GM12878 (cell line): ENCODE data around the gene DTD1. TPM values are rescaled to one million over a fixed set of nuclear protein-coding genes. Genes with fewer than 3 reads are reported as not detected.
"Not testable (repeated sequence)": the region's sequence is repeated elsewhere in the genome, so short reads cannot be mapped to it uniquely, and the experiment has no call there.

Experiments
- ATAC-seq: fragments of 200-7000 bp; cut with Tn5 transposase; 3 replicates; pipeline ENCODE4 v1.9.1; 2020; ENCODE audit warnings: mild to moderate bottlenecking, moderate library complexity
- BruUV-seq: library from RNA; stranded (reverse); fragments of 400-500 nt; replicated peaks from 2 replicates; lab custom pipeline; 2021; lab: Mats Ljungman, UMichigan
- CTCF ChIA-PET: fragments of 300-600 bp; sonication (Branson Sonifier 250); formaldehyde crosslinking; extraction: SDS; loops from one replicate; lab custom pipeline; 2021; ENCODE audit warnings: inconsistent platforms; lab: Yijun Ruan, JAX
- POLR2A ChIA-PET: fragments of 350-600 bp; formaldehyde crosslinking; extraction: SDS; loops from one replicate; lab custom pipeline; 2021; ENCODE audit warnings: inconsistent platforms; lab: Charles Lee
- RAD21 ChIA-PET: fragments of 300-600 bp; sonication (Branson Sonifier 250); formaldehyde crosslinking; loops from one replicate; lab custom pipeline; 2023; ENCODE audit warnings: antibody characterized with exemption; ENCODE audit not compliant: unreplicated experiment; lab: Charles Lee
- SMC1A ChIA-PET: fragments of 300-600 bp; sonication (Branson Sonifier 250); formaldehyde crosslinking; loops from one replicate; lab custom pipeline; 2023; ENCODE audit not compliant: unreplicated experiment, uncharacterized antibody; lab: Charles Lee
- DNase-seq: peaks from one replicate; pipeline ENCODE4 v3.0.0-alpha.2; 2011; ENCODE audit warnings: low read depth, low spot score
- FAIRE-seq: peaks from 3 replicates; lab custom pipeline; 2011; peaks lifted over from hg19 to GRCh38; lab: Jason Lieb, UNC
- H2AFZ ChIP-seq: 2 replicates; pipeline ENCODE4 v1.6.0; 2011; ENCODE audit warnings: low read depth, low read length, control low read depth; ENCODE audit not compliant: control insufficient read depth
- H3K27ac ChIP-seq: 2 replicates; pipeline ENCODE4 v1.5.1; 2011; ENCODE audit warnings: control low read depth; ENCODE audit not compliant: control insufficient read depth, insufficient read depth
- H3K27me3 ChIP-seq, 2 experiments: replicated peaks in 1 of 2; 2 replicates each; pipeline versions ENCODE4 v1.6.0 to v1.6.1; 2011; ENCODE audit warnings: low read length in 1 of 2; ENCODE audit not compliant: control insufficient read depth in 2 of 2, insufficient read depth in 2 of 2
- H3K36me3 ChIP-seq, 2 experiments: 2 replicates each; pipeline ENCODE4 v1.5.1; 2011; ENCODE audit warnings: low read length in 1 of 2; ENCODE audit not compliant: control insufficient read depth in 2 of 2, insufficient read depth in 2 of 2
- H3K4me1 ChIP-seq: 2 replicates; pipeline ENCODE4 v1.6.1; 2011; ENCODE audit warnings: mild to moderate bottlenecking, low read length, moderate library complexity, mixed read lengths; ENCODE audit not compliant: control insufficient read depth, insufficient read depth
- H3K4me2 ChIP-seq: 2 replicates; pipeline ENCODE4 v1.6.0; 2011; ENCODE audit warnings: control low read depth; ENCODE audit not compliant: control insufficient read depth, insufficient read depth
- H3K4me3 ChIP-seq: fragments of 200-600 bp; sonication (generic); 2 replicates; pipeline ENCODE4 v1.5.1; 2016
- H3K79me2 ChIP-seq: 2 replicates; pipeline ENCODE4 v1.6.0; 2011; ENCODE audit warnings: low read length; ENCODE audit not compliant: control insufficient read depth, insufficient read depth
- H3K9ac ChIP-seq: 2 replicates; pipeline ENCODE4 v1.8.0; 2011; ENCODE audit warnings: low read length, control low read depth, mixed read lengths; ENCODE audit not compliant: control insufficient read depth, insufficient read depth
- H3K9me3 ChIP-seq: replicated peaks from 3 replicates; pipeline ENCODE4 v1.5.1; 2011; ENCODE audit warnings: mild to moderate bottlenecking, low read length; ENCODE audit not compliant: control insufficient read depth, insufficient read depth
- H4K20me1 ChIP-seq: 2 replicates; pipeline ENCODE4 v1.6.0; 2011; ENCODE audit not compliant: control insufficient read depth, insufficient read depth
- BCL11A ChIP-seq: IDR thresholded peaks from 2 replicates; pipeline ENCODE4 v1.6.1; 2011; ENCODE audit warnings: low read depth, low read length
- IKZF1 ChIP-seq: fragments of 450-650 bp; conservative IDR thresholded peaks from 2 replicates; pipeline ENCODE4 v1.6.1; 2017; ENCODE audit warnings: antibody characterized with exemption, mild to moderate bottlenecking
- KLF5 ChIP-seq: fragments of 450-650 bp; IDR thresholded peaks from 2 replicates; pipeline ENCODE4 v1.6.1; 2014; ENCODE audit warnings: mild to moderate bottlenecking; ENCODE audit not compliant: partially characterized antibody
- MEF2A ChIP-seq: IDR thresholded peaks from 2 replicates; pipeline ENCODE4 v1.6.1; 2011; ENCODE audit warnings: low read depth, mild to moderate bottlenecking, low read length, moderate library complexity; ENCODE audit not compliant: insufficient read depth
- PAX5 ChIP-seq: IDR thresholded peaks from 2 replicates; pipeline ENCODE4 v1.6.1; 2011; ENCODE audit warnings: low read depth, low read length, borderline replicate concordance
- SIN3A ChIP-seq: IDR thresholded peaks from 2 replicates; pipeline ENCODE4 v1.6.1; 2012; ENCODE audit warnings: low read depth, low read length, improper control_type of control experiment
- SIX5 ChIP-seq: IDR thresholded peaks from 2 replicates; pipeline ENCODE4 v1.6.1; 2011; ENCODE audit warnings: mild to moderate bottlenecking, low read depth, low read length, moderate library complexity; ENCODE audit not compliant: severe bottlenecking
- SMAD1 ChIP-seq: fragments of 450-650 bp; IDR thresholded peaks from 2 replicates; pipeline ENCODE4 v1.6.1; 2018; ENCODE audit warnings: mild to moderate bottlenecking, low read depth; ENCODE audit not compliant: partially characterized antibody
- SMAD5 ChIP-seq: IDR thresholded peaks from 2 replicates; pipeline ENCODE4 v1.6.1; 2016; ENCODE audit warnings: antibody characterized with exemption, low read depth
- SPI1 ChIP-seq: IDR thresholded peaks from 2 replicates; pipeline ENCODE4 v1.6.1; 2011; ENCODE audit warnings: low read depth, mild to moderate bottlenecking, low read length, moderate library complexity, borderline replicate concordance; ENCODE audit not compliant: insufficient read depth
- USF1 ChIP-seq: IDR thresholded peaks from 2 replicates; pipeline ENCODE4 v1.6.1; 2011; ENCODE audit warnings: borderline replicate concordance, low read depth, mild to moderate bottlenecking, moderate library complexity, mixed read lengths, low read length; ENCODE audit not compliant: insufficient read depth; ENCODE audit errors: extremely low read length
- ZNF384 ChIP-seq: IDR thresholded peaks from 2 replicates; pipeline ENCODE4 v1.6.1; 2012; ENCODE audit warnings: low read depth, mild to moderate bottlenecking, low read length, improper control_type of control experiment, borderline replicate concordance
- WGBS: methylation state at CpG from one replicate; pipeline ENCODE4 v1.1.6; 2016; ENCODE audit warnings: low lambda C conversion rate; ENCODE audit not compliant: insufficient replicate concordance, insufficient coverage; ENCODE audit errors: missing lambda C conversion rate; 5-methylcytosine and 5-hydroxymethylcytosine counted together
- in situ Hi-C: fragments of 300-500 bp; cut with MboI; formaldehyde crosslinking; loops from 9 replicates; pipeline ENCODE4 v1.14.3; 2018; ENCODE audit warnings: mixed read lengths
- intact Hi-C: fragments of 100-400 bp; cut with micrococcal nuclease; formaldehyde crosslinking; loops from one replicate; pipeline ENCODE4 v1.14.2; 2022; ENCODE audit not compliant: unreplicated experiment
- polyA plus RNA-seq, 11 experiments: library from polyadenylated mRNA; depleted of rRNA in 4 of 11; unstranded in 6 of 11; stranded (reverse) in 5 of 11; fragments of >200 nt; fragmentation: Nextera tagmentation in 4 of 11; fragmentation: Illumina TruSeq in 1 of 11; extraction: Ambion mirVana in 4 of 11; extraction: Trizol in 1 of 11; gene quantifications; 1 replicate in 1 of 11; 2 replicates in 10 of 11; pipeline versions ENCODE4 v1.2.1 to v1.2.3, GENCODE V29; 2011 to 2016; ENCODE audit warnings: inconsistent platforms in 2 of 11, missing spikeins in 2 of 11, low read depth in 1 of 11
- total RNA-seq, 4 experiments: library from RNA; depleted of rRNA in 3 of 4; stranded (reverse); fragments of >200 nt in 3 of 4; fragmentation: Illumina TruSeq in 1 of 4; extraction: Trizol in 1 of 4; gene quantifications; 2 replicates each; pipeline versions ENCODE4 v1.2.1 to v1.2.3, GENCODE V29; 2013 to 2021
- TF ChIP-seq, protein P1 (sequence below): fragments of 450-650 bp; IDR thresholded peaks from 2 replicates; pipeline ENCODE4 v1.6.1; 2014; ENCODE audit warnings: mild to moderate bottlenecking

Gene DTD1
- total and polyA plus RNA-seq, 10 of the 15 experiments (the other 5 are each of a cell fraction or from before 2014, with no cell fraction given): 24.3 to 99.8 (median 63.3) TPM

DNA sequence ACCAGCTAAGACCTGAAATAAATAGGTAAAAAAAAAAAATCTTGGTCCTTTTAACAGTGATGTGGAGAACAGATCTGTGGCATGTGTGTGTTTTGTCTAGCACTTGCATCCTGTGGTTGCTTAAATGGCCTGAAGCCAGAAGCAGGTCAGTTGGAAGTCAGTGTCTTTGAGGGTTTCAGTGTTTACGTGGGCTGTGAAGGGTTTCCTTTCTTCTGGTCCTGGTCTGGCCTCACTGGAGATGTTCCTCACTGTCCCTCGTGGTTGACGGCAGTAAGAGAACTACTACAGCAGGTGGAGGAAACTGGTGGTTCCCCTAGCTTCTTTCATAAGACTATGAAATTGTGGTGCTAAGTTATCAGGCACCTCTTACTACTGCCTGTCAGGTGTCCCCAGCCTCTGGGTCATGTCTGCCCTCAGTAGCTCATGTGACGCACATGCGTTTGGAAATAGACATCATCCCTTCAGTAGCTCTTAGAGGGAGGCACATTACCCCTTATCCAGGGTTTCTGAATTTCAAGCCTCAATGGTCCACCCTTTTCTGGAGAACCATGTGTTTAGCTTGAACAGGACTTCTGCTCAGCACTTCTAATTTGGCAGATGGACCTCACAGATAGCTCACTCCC lies 166.3 kb downstream of the DTD1 start (continued):
- TF ChIP-seq ZNF384 (peak; percentile 65; the same call in 1 of the 2 replicates), PAX5 (peak; percentile 64; the same call in 1 of the 2 replicates), SMAD5 (no peak), SIN3A (no peak), USF1 (no peak)
- TF ChIP-seq, protein P1, sequence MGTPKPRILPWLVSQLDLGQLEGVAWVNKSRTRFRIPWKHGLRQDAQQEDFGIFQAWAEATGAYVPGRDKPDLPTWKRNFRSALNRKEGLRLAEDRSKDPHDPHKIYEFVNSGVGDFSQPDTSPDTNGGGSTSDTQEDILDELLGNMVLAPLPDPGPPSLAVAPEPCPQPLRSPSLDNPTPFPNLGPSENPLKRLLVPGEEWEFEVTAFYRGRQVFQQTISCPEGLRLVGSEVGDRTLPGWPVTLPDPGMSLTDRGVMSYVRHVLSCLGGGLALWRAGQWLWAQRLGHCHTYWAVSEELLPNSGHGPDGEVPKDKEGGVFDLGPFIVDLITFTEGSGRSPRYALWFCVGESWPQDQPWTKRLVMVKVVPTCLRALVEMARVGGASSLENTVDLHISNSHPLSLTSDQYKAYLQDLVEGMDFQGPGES: no peak

DNA sequence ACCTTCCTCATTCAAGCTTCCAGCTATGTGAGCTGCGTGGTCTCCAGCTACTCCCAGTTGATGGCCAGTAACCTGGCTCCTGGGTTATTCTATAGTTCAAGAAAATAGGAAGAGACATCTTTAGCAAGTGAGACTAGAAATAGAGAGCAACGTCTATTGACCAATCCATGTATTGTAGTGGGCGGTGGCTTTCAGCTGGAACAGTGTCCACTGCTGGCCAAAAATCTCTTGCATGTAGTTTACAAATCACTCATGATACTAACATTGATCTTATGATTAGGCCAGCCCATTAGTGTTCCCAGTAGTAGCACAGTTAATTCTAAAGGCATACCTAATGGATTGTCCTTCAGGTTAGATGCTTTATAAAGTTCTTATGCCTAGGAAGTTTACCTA lies 166.8 kb downstream of the DTD1 start:
- Histone ChIP-seq H3K27me3 (no peaks in the 10 kb centered on the region), H2AFZ (no peak overlapping the region), H4K20me1 (no peaks in the 10 kb centered on the region), H3K9me3 (no peaks in the 10 kb centered on the region), H3K36me3 (no peaks in the 10 kb centered on the region), H3K9ac (no peak overlapping the region), H3K4me2 (no peak overlapping the region), H3K27ac (no peak overlapping the region), H3K4me1 (peaks cover 18% of the 10 kb centered on the region; the same call in 1 of the 2 replicates), H3K4me3 (no peak overlapping the region), H3K79me2 (no peaks in the 10 kb centered on the region)
- ChIA-PET POLR2A (interaction anchor here (2.3 kb wide), 1 partner anchor 26 kb away, joined by 5 read pairs; no protein-coding TSS in a partner anchor), CTCF (interaction anchor here (0.7 to 1.8 kb wide), 3 partner anchors 11 to 126 kb away, joined by 3 to 8 read pairs (median 3); no protein-coding TSS in a partner anchor), RAD21 (interaction anchor here (0.9 to 1.8 kb wide), 2 partner anchors 9 to 122 kb away, joined by 3 to 6 read pairs; no protein-coding TSS in a partner anchor), SMC1A (interaction anchor here (0.6 to 1.8 kb wide), 7 partner anchors 9 to 439 kb away, joined by 3 to 8 read pairs (median 4); no protein-coding TSS in a partner anchor)
- no peak for FAIRE-seq
- no TSS peak for BruUV-seq
- intact Hi-C loops (no loop called here), in situ Hi-C loops (no loop called here)
- DNase-seq: no peak
- no peak for ATAC-seq
- no peak for TF ChIP-seq SPI1
- no peak for TF ChIP-seq SIX5
- no peak for TF ChIP-seq KLF5
- no peak for TF ChIP-seq IKZF1
- TF ChIP-seq MEF2A: no peak
- TF ChIP-seq BCL11A: no peak
- no peak for TF ChIP-seq SMAD1
- 70% methylated on average over 3 of the region's 3 CpGs for WGBS

DNA sequence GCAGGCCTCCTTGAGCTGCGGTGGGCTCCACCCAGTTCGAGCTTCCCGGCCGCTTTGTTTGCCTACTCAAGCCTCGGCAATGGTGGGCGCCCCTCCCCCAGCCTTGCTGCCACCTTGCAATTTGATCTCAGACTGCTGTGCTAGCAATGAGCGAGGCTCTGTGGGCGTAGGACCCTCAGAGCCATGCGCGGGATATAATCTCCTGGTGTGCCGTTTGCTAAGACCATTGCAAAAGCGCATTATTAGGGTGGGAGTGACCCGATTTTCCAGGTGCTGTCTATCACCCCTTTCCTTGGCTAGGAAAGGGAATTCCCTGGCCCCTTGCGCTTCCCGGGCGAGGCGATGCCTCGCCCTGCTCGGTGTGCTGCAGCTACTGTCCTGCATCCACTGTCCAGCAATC lies 173.0 kb downstream of the DTD1 start:
- H3K36me3 ChIP-seq, FAIRE-seq, H3K9ac ChIP-seq, H4K20me1 ChIP-seq, H2AFZ ChIP-seq, H3K27ac ChIP-seq, RAD21 ChIA-PET, DNase-seq, ATAC-seq, H3K4me2 ChIP-seq, H3K9me3 ChIP-seq, BruUV-seq, in situ Hi-C loops, H3K4me1 ChIP-seq, H3K27me3 ChIP-seq, POLR2A ChIA-PET, H3K4me3 ChIP-seq, intact Hi-C loops, H3K79me2 ChIP-seq: not testable (repeated sequence)
- ChIA-PET SMC1A (interaction anchor here (1.0 to 1.4 kb wide), 2 partner anchors 9 to 43 kb away, joined by 3 read pairs; no protein-coding TSS in a partner anchor), CTCF (interaction anchor here (1.2 to 1.6 kb wide), 2 partner anchors 24 to 444 kb away, joined by 3 read pairs; no protein-coding TSS in a partner anchor)
- 93% methylated on average over 19 of the region's 19 CpGs for WGBS
